Measurements from ENCODE around the gene RMDN2.

DNA sequence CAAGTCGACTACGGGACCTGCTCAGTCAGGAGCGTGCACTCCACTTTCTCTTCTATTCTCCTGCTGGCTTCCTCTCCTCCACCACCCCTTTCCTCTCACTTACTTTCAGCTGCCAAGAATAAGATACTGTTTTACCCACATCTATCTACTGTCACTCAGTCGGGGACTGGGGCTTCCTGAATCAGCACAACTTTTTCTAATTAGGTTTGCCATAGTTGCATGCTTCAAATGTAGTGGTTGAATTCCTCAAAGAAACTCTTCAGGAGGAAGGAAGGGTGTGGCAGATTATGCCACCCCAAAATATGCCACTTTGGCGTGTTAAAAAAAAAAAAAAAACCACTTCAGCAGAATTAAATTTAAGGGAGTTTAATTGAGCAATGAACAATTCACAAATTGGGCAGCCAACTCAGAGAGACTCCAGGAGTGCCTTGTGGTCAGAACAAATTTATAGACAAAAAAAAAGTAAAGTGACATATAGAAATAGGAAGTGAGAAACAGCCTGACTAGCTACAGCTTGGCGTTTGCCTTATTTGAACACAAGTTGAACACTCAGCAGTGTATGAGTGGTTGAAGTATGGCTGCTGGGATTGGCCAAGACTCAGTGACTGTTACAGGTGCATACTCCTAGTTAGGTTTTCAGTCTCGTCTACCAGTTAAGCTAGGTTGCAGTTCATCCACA lies 32.5 kb upstream of the RMDN2 start:
- TF ChIP-seq, protein P1, sequence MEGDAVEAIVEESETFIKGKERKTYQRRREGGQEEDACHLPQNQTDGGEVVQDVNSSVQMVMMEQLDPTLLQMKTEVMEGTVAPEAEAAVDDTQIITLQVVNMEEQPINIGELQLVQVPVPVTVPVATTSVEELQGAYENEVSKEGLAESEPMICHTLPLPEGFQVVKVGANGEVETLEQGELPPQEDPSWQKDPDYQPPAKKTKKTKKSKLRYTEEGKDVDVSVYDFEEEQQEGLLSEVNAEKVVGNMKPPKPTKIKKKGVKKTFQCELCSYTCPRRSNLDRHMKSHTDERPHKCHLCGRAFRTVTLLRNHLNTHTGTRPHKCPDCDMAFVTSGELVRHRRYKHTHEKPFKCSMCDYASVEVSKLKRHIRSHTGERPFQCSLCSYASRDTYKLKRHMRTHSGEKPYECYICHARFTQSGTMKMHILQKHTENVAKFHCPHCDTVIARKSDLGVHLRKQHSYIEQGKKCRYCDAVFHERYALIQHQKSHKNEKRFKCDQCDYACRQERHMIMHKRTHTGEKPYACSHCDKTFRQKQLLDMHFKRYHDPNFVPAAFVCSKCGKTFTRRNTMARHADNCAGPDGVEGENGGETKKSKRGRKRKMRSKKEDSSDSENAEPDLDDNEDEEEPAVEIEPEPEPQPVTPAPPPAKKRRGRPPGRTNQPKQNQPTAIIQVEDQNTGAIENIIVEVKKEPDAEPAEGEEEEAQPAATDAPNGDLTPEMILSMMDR (IDR thresholded peaks at IDR 0.05), result no peak
- TF ChIP-seq REST (IDR thresholded peaks at IDR 0.05; ENCODE audit: insufficient read depth in 1 of 2, low read depth in 2 of 2, low read length in 1 of 2) (no peak), POLR2AphosphoS5 (IDR thresholded peaks at IDR 0.05; ENCODE audit: low read depth, low read length) (no peak), SIN3A (IDR thresholded peaks at IDR 0.05; ENCODE audit: borderline replicate concordance, insufficient read depth, low read depth, low read length) (no peak), TCF7L2 (IDR thresholded peaks at IDR 0.05; ENCODE audit: low read depth, low read length) (no peak)
